HTERT RPE-1 (cell line): ENCODE measurements around the gene HOXD10.

ENCODE experiments used
- in situ Hi-C: fragments of 300-500 bp; cut with MboI; formaldehyde crosslinking; loops from 4 replicates; pipeline ENCODE4 v1.14.3; 2020; ENCODE audit warnings: low sequenced_read_pairs

Gene HOXD10

GRCh38 chr2:176157499-176158185 is 41.1 kb downstream of the HOXD10 start:
- in situ Hi-C loops: no loop called here

GRCh38 chr2:176158186-176158591 is 41.6 kb downstream of the HOXD10 start:
- in situ Hi-C loops: no loop called here

GRCh38 chr2:176158855-176159662 is 42.5 kb downstream of the HOXD10 start:
- in situ Hi-C loops: no loop called here

- in situ Hi-C loops: no loop called here
Measured at GRCh38 chr2:176159663-176160250, 43.2 kb downstream of the HOXD10 start.

GRCh38 chr2:176160251-176160985 is 43.8 kb downstream of the HOXD10 start:
- in situ Hi-C loops: no loop called here

GRCh38 chr2:176160986-176161824 is 44.6 kb downstream of the HOXD10 start:
- in situ Hi-C loops: no loop called here

GRCh38 chr2:176161825-176162626 is 45.4 kb downstream of the HOXD10 start:
- in situ Hi-C loops: no loop called here

GRCh38 chr2:176162911-176163671 is 46.5 kb downstream of the HOXD10 start:
- in situ Hi-C loops: no loop called here

- in situ Hi-C loops: no loop called here
Measured at GRCh38 chr2:176163672-176164056, 47.1 kb downstream of the HOXD10 start.

GRCh38 chr2:176164201-176164600 is 47.6 kb downstream of the HOXD10 start:
- in situ Hi-C loops: no loop called here

- in situ Hi-C loops: no loop called here
Measured at GRCh38 chr2:176164611-176165369, 48.2 kb downstream of the HOXD10 start.

GRCh38 chr2:176165370-176166050 is 48.9 kb downstream of the HOXD10 start:
- in situ Hi-C loops: no loop called here

GRCh38 chr2:176166272-176166671 is 49.7 kb downstream of the HOXD10 start:
- in situ Hi-C loops: no loop called here

- in situ Hi-C loops: no loop called here
Measured at GRCh38 chr2:176167398-176167797, 50.8 kb downstream of the HOXD10 start.

GRCh38 chr2:176169181-176169580 is 52.6 kb downstream of the HOXD10 start:
- in situ Hi-C loops: no loop called here
